ENCODE results near the gene FOXD1.

DNA sequence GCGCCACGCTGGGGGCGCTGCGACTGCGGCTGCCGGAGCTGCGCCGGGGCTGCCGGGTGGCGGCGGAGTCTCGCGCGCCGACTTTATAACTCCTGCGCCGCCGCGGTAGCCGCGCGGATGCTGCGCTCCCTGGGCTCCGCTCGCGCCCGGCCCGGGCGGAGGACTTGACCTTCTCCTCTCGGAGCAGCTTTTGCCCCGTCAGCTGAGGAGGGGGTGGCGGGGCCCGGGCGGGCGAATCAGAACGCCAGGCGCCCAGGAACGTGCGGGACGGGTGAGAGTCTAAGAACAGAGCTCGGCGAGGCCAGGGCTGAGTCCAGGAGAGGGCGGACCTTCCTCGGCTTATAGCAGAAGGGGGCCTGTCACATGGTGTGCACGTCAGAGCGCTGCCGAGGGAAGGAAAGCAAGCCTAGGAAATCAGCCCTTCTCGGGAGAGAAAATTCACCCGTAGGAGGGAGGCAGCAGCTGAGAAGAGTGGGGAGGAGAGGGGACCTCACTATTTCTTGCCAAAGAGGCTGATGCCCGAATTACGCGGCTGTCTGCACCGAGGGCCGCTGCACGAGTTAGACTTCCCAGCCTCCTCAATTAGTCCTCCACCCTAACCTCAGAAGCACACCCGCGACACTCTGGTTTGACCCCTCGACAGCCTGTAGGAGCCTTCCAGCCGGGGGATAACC, at the start of gene FOXD1:
- no peak for TF ChIP-seq ZNF274 (IDR thresholded peaks at IDR 0.05; ENCODE audit: low read depth, low read length)
- no peak for TF ChIP-seq YY1 (IDR thresholded peaks at IDR 0.05; ENCODE audit: insufficient read depth, insufficient read length)

Data from NT2/D1 (cell line).